PFSK-1 (cell line): Measurements from ENCODE around the gene SELP.

Experiments used
- FOXP2 ChIP-seq: optimal IDR thresholded peaks from 2 replicates; pipeline ENCODE3; 2011; ENCODE audit warnings: borderline replicate concordance, control low read depth, inconsistent platforms; ENCODE audit not compliant: insufficient read depth; ENCODE audit errors: extremely low read length, extremely low read depth
- POLR2AphosphoS5 ChIP-seq: IDR thresholded peaks from 2 replicates; pipeline ENCODE4 v1.6.1; 2012; ENCODE audit warnings: low read depth, mild to moderate bottlenecking, control low read depth, low read length, moderate library complexity
- REST ChIP-seq, 2 experiments: IDR thresholded peaks; 2 replicates each; pipeline versions ENCODE4 v1.6.1 to v1.8.0; 2011 to 2012; ENCODE audit warnings: low read depth in 2 of 2, low read length in 2 of 2, control low read depth in 1 of 2, inconsistent platforms in 1 of 2, mild to moderate bottlenecking in 1 of 2, moderate library complexity in 1 of 2; ENCODE audit not compliant: insufficient read depth in 1 of 2
- SIN3A ChIP-seq: IDR thresholded peaks from 2 replicates; pipeline ENCODE4 v1.6.1; 2012; ENCODE audit warnings: mild to moderate bottlenecking, low read length, moderate library complexity, borderline replicate concordance; ENCODE audit not compliant: insufficient read depth
- TAF1 ChIP-seq: IDR thresholded peaks from 2 replicates; pipeline ENCODE4 v1.6.1; 2012; ENCODE audit warnings: low read length, control low read depth, borderline replicate concordance; ENCODE audit not compliant: insufficient read depth

The SELP gene

GRCh38 chr1:169610858-169611257 lies 19.1 kb downstream of the SELP start:
- TF ChIP-seq REST (IDR thresholded peaks at IDR 0.05; ENCODE audit: insufficient read depth in 1 of 2, low read depth in 2 of 2, low read length in 2 of 2), result no peak

GRCh38 chr1:169610108-169610507 lies 19.8 kb downstream of the SELP start:
- no peak for TF ChIP-seq REST (IDR thresholded peaks at IDR 0.05; ENCODE audit: insufficient read depth in 1 of 2, low read depth in 2 of 2, low read length in 2 of 2)
- no peak for TF ChIP-seq FOXP2
- no peak for TF ChIP-seq SIN3A
- TF ChIP-seq TAF1, result no peak

DNA sequence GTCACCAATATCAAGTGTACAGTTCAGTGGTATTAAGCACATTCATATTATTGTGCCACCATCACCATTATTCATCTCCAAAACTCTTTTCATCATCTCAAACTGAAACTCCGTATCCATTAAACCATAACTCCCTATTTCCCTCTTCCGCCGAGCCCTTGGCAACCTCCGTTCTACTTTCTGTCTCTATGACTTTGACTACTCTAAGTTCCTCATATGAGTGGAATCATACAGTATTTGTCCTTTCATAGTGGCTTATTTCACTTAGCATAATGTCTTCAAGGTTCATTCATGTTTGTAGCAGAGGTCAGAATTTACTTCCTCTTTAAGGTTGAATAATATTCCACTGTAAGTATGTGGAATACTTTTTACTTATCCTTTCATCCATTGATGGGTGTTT lies 21.7 kb downstream of the SELP start:
- TF ChIP-seq SIN3A (no peak), POLR2AphosphoS5 (no peak), FOXP2 (no peak), TAF1 (no peak), REST (IDR thresholded peaks at IDR 0.05; ENCODE audit: insufficient read depth in 1 of 2, low read depth in 2 of 2, low read length in 2 of 2) (no peak)

DNA sequence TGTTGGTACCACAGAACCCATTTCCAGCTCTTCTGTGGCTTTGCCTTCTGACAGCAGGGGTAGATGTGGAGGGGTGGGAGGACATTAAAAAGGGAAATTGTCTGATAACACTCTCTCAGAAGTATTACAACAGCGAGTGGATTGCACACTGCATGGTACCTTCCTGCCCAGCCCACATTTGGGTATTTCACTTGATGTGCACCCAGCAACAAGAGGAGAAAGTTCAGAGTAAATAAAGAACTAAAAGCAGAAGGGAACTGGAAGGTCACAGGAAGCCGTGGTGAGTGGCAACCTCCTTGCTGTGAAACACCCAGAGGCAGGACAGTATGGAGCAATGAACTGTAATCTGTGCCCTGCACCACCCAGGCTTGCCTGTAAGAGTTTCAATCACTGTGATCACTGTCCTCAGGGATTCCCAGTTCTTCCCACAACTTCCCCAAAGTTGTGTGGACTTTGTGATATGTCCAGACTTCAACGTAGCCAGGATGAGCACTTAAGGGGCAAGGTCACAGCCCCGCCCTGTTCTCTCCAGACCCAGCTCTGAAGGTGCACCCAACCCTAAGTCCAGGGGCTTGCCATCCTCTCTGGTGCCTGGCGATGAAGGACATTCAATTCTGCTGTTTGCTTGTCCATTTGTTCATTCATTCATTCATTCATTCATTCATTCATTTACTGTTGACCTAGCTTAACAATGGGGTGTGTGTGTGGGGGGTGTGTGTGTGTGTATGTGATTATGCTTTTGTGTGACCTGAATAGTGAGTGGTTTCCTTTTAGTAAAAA lies 25.0 kb downstream of the SELP start:
- TF ChIP-seq SIN3A (no peak), FOXP2 (no peak), TAF1 (no peak), POLR2AphosphoS5 (no peak), REST (IDR thresholded peaks at IDR 0.05; ENCODE audit: insufficient read depth in 1 of 2, low read depth in 2 of 2, low read length in 2 of 2) (no peak)
